AG10803 (cell line): ENCODE results near the gene NUB1.

Source experiments
- DNase-seq: peaks from one replicate; pipeline ENCODE4 v3.0.0; 2010; ENCODE audit warnings: low read depth
- H3K4me3 ChIP-seq: 2 replicates; pipeline ENCODE4 v1.5.1; 2011; ENCODE audit warnings: mild to moderate bottlenecking, low read length, control low read depth
- TF ChIP-seq, protein P1 (sequence below): conservative IDR thresholded peaks from 2 replicates; pipeline ENCODE4 v1.5.1; 2011; ENCODE audit warnings: mild to moderate bottlenecking, low read length, control low read depth, inconsistent platforms

The NUB1 gene

GRCh38 chr7:151409667-151410404 is 68.2 kb downstream of the NUB1 start, which contains the start of gene WDR86:
Gene WDR86, minus strand, starts transcription at chr7:151410038. Its CDS starts 449 bp downstream, at chr7:151409589.
- TF ChIP-seq, protein P1, sequence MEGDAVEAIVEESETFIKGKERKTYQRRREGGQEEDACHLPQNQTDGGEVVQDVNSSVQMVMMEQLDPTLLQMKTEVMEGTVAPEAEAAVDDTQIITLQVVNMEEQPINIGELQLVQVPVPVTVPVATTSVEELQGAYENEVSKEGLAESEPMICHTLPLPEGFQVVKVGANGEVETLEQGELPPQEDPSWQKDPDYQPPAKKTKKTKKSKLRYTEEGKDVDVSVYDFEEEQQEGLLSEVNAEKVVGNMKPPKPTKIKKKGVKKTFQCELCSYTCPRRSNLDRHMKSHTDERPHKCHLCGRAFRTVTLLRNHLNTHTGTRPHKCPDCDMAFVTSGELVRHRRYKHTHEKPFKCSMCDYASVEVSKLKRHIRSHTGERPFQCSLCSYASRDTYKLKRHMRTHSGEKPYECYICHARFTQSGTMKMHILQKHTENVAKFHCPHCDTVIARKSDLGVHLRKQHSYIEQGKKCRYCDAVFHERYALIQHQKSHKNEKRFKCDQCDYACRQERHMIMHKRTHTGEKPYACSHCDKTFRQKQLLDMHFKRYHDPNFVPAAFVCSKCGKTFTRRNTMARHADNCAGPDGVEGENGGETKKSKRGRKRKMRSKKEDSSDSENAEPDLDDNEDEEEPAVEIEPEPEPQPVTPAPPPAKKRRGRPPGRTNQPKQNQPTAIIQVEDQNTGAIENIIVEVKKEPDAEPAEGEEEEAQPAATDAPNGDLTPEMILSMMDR, result no peak
- DNase-seq, result no peak
- H3K4me3 ChIP-seq, result no peak within 1 kb of the TSS

- DNase-seq, result no peak
- no peak overlapping the region for H3K4me3 ChIP-seq
- TF ChIP-seq, protein P1, result no peak
These were observed 69.1 kb downstream of the NUB1 start for GRCh38 chr7:151410405-151411390.

DNA sequence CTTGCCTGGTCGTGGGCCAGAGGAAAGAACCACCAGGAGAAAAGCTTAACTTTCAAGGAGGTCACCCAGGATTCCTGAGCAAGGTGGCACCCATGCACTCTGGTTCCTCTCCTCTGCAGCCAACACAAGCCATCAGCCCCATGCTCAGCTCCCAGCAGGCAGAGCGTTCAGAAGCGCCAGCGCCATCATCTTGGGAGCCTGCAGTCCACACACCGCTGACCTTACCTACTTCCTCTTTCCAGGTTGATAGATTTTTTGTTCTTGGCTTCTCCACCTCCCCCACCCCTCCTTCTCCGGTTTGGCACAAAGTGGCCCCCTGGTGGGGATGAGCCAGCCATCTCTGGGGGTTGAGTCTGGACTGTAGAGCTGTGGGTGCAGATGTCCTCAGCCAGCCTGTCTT is 69.9 kb downstream of the NUB1 start:
- no peak for DNase-seq
- no peak overlapping the region for H3K4me3 ChIP-seq

DNA sequence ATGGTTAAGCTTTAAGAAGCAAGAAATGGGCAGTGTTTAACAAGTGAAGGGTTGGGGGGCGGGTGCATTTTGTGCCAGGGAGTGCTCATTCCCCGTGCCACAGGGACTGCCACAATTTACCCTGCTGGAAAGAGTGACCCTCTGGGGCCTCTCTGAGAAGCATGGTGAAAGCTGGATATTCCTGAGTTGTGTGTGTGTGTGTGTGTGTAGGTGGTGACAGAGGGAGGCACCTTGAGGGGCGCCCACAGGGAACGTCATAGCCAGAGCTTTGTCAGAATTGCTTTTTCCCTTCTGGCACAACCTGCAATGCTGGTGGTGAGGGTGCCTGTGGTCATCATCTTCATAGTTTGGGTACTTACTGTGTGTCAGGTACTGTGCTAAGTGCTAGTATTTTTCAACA is 70.7 kb downstream of the NUB1 start:
- no peak overlapping the region for H3K4me3 ChIP-seq
- DNase-seq, result no peak
- TF ChIP-seq, protein P1, result no peak

More for the DNA sequence above, 69.9 kb downstream of the NUB1 start:
- TF ChIP-seq, protein P1, result no peak

- TF ChIP-seq, protein P1, result no peak
- no peak for DNase-seq
- H3K4me3 ChIP-seq, result no peak overlapping the region
These were observed 71.6 kb downstream of the NUB1 start for GRCh38 chr7:151413241-151413640.

DNA sequence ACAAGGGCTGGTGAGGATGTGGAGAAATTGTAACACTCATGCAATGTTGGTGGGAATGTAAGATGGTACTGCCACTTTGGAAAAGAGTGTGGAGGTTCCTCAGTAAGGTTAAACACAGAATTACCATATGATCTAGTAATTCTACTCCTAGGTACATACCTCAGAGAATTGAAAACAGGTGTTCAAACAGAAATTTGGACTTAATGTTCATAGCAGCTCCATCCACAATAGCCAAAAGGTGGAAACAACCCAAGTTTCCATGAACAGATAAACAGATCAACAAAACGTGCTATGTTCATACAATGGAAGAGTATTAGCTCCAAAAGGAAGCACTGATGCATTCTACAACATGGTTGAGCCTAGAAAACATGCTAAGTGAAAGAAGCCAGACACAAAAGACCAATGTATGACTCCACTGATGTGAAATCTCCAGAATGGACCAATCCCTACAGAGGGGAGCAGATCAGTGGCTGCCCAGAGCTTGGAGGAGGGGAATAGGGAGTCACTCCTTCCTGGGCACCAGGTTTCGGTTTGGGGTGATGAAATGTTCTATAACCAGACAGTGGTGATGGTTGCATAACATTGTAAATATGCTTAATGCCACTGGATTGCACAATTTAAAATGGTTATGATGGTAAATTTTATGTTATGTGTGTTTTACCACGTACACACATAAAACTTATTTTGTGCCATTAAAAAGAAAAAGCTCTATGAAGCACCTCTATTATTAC is 73.9 kb downstream of the NUB1 start:
- TF ChIP-seq, protein P1, result no peak
- H3K4me3 ChIP-seq, result no peak overlapping the region
- DNase-seq, result peak; percentile 49
